GM21723 (cell line): ENCODE results near the gene JOSD1.
"Not testable (repeated sequence)": the region's sequence is repeated elsewhere in the genome, so short reads cannot be mapped to it uniquely, and the experiment has no call there.

Experiments used
- ATAC-seq: cut with Tn5 transposase; IDR thresholded peaks from one replicate; pipeline ENCODE4 v1.9.1; 2021; ENCODE audit warnings: mild to moderate bottlenecking, moderate library complexity; ENCODE audit not compliant: unreplicated experiment

JOSD1 gene

DNA sequence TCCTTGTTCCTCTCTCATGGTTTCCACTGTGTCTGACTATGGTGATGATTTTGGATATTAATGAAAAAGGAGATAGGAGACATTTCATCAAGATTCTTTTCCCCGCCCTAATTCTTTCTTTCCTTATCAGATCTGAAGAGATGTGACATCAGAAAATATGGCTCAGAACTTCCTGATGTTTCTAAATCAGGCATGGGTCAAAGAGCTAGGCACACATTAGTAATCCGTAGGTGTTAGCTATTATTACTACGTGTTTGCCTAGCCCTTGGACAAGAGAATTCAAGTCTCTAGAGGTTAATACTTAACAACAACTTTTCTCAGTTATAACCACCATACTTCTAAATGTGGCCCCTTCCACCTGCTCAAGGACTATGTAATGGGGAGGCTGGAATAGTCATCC lies 5.8 kb downstream of the JOSD1 start:
- no peak for ATAC-seq

DNA sequence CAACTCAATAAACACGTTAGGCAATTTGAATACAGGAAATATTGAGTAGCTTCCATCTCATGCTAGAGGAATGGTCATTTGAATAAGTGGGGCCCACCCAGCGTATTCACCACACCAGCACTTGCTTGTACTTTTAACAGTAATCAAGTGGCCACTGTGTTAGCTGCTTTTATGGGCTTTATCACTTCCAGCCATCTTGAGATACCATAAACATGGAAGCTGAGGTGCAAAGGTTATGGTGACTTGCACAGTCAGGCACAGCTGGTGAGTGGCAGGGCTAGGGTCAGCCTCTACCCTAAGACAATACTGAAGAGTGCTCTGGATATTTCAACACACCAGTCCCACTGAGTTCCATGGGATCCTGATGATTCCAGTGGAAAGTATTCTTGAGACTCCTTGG lies 6.7 kb downstream of the JOSD1 start:
- ATAC-seq = no peak

- no peak for ATAC-seq
Observed at GRCh38 chr22:38689651-38690050, 11.1 kb downstream of the JOSD1 start.

DNA sequence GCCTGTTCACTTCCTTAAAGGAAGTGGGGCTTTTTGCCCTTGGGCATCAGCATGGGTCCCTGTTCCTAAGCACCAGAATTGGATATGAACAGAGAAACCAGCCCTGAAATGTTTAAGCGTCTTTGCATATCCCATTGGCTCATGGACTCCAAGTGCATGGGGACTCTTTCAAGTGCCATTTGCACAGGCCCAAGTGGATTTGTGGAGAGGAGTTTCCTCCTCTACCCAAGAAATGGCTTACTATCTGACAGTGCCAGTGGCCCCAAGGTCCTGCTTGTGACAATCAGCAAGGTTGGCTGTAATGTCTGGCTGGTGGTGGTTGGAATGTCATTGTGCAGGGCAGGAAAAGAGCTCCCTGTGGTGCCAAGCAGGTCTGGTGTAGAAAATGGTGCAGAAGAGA lies 15.0 kb downstream of the JOSD1 start:
- ATAC-seq = no peak

DNA sequence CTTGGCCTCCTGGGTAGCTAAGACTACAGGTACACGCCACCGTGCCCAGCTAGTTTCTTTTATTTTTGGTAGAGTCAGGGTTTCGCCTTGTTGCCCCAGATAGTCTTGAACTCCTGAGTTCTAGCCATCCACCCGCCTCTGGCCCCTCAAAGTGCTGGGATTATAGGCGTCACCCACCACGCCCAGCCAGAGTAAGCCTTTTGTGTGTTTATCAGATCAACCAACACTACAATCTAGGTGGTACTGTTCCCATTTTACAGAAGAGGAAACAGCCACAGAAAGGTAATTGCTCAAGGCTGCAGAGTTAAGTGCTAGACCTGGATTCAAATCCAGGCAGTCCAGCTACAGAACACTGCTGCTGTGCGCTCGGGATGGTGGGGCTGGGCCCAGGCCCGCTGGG lies 15.8 kb downstream of the JOSD1 start:
- ATAC-seq = no peak

DNA sequence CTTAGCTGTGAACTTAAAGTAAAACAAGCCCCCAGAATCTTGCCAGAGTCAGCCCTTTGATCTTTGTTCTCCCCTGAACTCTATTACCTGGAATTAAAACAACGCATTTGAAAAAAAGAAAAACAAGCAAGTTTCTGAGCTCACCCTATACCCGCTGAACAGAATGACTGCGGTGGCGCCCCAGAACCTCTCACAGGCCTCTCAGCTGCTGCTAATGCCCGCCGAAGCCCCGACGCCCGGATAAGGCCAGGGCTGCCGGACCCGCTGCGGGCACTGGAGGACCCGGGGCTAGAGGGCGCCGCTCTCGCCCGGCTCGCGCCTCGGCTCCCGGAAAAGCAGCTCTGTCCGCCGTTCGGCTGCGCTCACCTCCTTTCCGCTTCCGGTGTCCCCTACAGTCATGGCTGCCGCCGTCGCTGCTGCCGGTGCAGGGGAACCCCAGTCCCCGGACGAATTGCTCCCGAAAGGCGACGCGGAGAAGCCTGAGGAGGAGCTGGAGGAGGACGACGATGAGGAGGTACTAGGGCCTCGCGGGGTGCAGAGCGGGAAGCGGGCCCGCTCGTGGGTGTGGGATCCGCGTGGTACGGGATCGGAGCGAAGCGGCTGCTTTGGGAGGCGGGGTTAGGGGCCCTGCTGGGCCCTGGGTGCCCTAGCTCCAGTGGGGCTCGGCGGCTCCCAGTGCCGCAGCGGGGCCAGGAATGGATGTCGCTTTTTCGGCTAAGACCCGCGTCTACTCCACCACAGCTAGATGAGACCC lies 19.0 kb downstream of the JOSD1 start, which contains the start of gene TOMM22:
TOMM22 (plus strand) TSS at position 376 of the 754 bp plus-strand sequence; CDS start at position 398, 22 bp downstream.
- ATAC-seq = peak; percentile 90

DNA sequence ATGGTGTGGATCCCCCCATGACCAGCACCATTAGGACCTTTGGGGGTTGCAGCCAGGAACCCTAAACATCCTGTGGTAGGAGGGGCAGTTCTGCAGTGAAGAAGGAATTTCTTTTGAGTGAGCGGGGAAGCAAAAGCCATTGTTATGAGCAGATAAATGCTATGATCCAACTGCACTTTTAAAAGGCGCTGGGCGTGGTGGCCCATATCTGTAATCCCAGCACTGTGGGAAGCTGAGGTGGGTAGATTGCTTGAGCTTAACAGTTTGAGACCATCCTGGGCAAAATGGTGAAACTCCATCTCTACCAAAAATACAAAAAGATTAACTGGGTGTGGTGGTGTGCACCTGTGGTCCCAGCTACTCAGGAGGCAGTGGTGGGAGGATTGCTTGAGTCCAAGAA lies 24.9 kb downstream of the JOSD1 start:
- ATAC-seq = no peak

DNA sequence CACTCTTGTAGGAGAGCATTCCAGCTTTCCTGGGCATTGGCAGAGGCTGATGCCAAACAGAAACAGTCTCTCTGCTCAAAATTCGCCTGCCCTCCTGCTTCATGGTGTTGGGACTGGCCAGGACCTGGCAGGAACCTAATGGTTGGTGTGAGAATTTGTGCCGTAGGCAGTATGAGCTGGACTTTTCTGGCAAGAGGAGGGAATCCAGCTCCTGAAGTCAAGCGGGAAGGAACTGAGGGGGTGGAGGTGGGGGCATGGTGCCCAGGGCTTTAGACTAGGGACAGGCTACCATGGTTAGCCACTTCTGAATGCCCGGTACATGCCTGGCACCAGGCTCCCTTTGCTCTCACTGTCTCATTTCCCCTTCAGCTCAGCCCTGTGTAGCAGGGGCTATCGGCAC lies 25.9 kb downstream of the JOSD1 start:
- ATAC-seq = no peak

- peak; percentile 41 for ATAC-seq
Observed at GRCh38 chr22:38657045-38657909, 43.5 kb downstream of the JOSD1 start.

DNA sequence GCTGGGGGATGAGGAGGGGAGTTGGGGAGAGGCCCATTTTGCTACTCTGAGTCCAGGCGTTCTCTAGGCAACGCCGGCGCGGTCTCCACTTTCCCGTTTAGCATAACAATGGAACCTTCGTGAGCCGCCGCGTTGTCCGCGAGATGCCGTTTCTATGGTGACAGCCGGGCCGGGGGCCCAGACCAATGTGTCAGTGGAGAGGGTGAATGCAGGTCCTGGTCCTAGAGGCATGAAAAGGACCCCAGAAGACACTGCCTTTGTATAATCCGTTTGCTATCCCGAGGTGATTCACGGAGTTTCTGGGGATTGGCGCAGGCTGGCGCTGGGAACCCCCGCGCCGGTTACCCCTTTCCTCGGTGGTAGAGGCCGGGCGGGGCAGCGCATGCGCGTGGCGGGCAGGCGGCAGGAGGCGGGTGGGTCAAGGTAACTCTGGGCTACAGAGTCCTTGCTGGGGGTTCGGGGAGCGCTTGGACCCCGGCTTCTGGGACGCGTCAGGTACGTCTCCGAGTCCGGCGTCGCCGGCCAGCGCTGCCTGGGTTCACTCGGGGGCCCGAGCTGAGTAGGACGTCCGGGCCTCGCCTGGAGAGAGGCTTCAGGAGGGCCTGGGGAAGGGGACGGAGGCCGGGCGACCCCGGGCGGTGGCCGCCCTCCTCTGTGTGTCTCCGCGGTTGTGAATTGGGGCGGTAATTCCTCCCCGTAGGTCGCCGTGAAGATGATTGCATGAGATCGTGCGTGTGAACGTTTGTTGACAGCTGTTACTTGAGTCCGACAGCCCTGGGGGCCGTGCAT lies 44.3 kb downstream of the JOSD1 start, which contains the start of the genes CBY1 and FAM227A:
CBY1 (plus strand) TSS at position 383 of the 789 bp plus-strand sequence. CDS start 11,417 bp downstream, outside the sequence.
FAM227A (minus strand) TSS at position 137 of the 789 bp plus-strand sequence. CDS start 6,224 bp downstream, outside the sequence.
- ATAC-seq = peak; percentile 71

GRCh38 chr22:38655519-38656255 lies 45.1 kb downstream of the JOSD1 start:
- no peak for ATAC-seq

DNA sequence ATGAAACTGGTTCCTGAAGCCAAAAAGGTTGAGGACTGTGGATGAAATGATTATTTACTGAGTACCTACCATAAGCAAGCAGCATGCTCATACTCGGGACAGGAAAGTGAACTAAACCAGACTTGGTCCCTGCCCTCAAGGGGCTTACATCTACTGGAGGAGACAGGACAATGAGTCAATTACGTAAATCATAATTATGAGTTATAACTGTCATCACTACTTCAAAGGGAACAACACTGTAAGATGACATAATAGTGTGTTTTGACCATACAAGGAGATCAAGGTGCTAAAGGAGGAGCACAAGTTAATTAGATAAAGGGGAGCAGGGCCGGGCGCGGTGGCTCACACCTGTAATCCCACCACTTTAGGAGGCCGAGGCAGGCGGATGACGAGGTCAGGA lies 47.0 kb downstream of the JOSD1 start:
- ATAC-seq = no peak

- no peak for ATAC-seq
Observed at GRCh38 chr22:38652859-38653258, 47.9 kb downstream of the JOSD1 start.

GRCh38 chr22:38649841-38650522 lies 50.8 kb downstream of the JOSD1 start:
- no peak for ATAC-seq

DNA sequence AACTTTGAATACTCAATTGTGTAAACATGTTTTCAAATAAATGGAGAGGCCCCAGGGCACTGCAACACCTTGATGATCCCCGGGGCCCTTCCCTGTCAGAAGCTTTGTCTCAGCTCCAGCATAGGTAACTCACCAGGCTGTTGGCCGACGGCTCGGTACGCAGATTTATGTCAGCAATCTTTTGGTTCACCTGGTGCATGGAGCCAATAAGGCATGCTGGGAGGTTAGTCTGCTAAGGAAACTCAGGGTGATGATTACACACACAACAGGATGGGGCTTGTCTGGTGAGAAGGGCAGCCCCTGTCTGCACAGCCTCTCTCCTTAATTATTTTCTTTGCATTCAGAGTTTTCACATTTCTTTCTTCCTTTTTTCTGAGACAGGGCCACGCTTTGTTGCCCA lies 55.3 kb downstream of the JOSD1 start:
- no peak for ATAC-seq

DNA sequence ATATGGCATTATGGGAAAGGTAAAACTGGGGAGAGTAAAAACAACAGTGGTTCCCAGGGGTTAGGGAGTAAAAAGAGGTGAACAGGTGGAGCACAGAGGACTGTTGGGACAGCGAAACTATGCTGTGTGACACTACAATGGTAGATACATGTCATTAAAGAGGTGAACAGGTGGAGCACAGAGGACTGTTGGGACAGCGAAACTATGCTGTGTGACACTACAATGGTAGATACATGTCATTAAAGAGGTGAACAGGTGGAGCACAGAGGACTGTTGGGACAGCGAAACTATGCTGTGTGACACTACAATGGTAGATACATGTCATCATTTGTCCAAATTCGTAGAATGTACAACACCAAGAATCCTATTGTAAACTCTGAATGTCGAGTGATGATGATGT lies 56.5 kb downstream of the JOSD1 start:
- not testable (repeated sequence) for ATAC-seq

- ATAC-seq = no peak
Observed at GRCh38 chr22:38641476-38642040, 59.2 kb downstream of the JOSD1 start.

DNA sequence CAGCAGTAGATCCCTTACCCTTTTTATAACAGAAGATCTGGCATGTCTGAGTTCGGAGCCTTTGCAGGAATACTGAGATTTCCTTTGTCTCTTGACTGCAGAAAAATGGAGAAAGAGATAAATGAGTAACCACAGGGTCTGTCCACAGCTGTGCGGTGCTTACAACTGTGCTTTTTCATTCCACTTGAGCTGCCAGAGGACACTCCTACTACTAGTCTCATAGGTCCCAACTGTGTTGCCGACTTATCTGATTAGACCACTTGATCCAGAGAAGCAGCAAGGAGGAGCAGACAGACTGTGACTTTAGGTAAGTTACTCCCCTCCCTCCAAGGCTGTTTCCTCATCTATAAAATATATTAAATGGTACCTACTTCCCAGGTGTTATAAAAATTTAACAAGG lies 62.0 kb downstream of the JOSD1 start:
- no peak for ATAC-seq

DNA sequence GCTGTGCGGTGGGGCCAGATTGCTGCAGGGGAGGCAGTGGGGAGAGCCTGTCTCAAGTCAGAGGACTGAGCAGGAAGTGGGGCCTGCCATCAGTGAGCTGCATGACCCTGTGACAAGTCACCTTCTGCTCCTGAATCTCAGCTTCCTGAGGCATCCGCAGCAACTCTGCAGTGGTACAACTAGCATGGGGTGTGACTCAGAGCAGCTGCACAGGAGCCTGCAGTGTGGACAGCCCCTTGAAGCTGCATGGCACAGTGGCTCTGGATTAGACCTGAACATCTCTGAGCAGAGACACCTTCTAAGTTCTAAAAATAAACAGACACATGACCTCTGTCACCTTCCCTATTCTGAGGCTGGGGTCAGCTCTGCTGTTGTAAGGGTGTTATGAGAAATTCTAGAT lies 62.5 kb downstream of the JOSD1 start:
- no peak for ATAC-seq
